HG03520 (cell line): ENCODE results near the gene KCNJ12.
"Not testable (repeated sequence)": the region's sequence is repeated elsewhere in the genome, so short reads cannot be mapped to it uniquely, and the experiment has no call there.

Experiments used
- ATAC-seq: cut with Tn5 transposase; IDR thresholded peaks from one replicate; pipeline ENCODE4 v1.9.1; 2021; ENCODE audit warnings: mild to moderate bottlenecking, moderate library complexity; ENCODE audit not compliant: unreplicated experiment

Gene KCNJ12

GRCh38 chr17:21348926-21349261 lies 27.3 kb upstream of the KCNJ12 start:
- not testable (repeated sequence) for ATAC-seq

DNA sequence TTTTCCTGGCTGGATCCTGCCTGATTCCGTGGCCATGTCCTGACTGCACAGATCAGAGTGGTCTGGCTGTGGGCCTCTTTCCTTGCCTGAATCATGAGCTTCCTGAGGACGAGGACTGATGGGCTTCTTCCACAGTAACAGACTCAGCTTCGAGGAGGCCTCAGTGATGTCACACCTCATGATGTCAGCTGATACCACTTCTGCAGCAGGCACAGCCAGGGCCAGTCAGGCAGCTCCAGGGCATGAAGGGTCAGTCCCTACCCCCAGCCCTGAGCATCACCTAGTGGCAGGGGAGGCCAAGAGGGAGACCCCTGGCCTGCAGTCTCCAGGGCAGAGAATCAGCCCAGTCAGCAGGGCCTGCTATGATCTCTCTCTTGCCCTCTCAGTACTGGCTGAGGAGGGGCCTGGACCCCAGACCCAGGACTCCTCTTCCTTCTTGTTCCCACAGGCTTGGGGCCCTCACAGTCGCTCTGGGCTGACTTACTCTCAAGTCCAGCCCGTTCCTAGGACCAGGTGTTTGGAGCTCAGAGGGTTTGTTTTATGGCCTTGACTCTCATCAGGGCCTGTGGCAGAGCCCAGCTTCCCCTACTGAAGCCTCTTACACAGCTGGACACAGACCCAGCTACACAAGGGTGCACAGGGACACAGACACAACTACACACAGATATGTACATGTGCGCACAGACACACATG lies 26.7 kb upstream of the KCNJ12 start:
- not testable (repeated sequence) for ATAC-seq

GRCh38 chr17:21350495-21350894 lies 25.7 kb upstream of the KCNJ12 start:
- ATAC-seq = not testable (repeated sequence)

- no peak for ATAC-seq
Observed at GRCh38 chr17:21351366-21352065, 24.6 kb upstream of the KCNJ12 start.

DNA sequence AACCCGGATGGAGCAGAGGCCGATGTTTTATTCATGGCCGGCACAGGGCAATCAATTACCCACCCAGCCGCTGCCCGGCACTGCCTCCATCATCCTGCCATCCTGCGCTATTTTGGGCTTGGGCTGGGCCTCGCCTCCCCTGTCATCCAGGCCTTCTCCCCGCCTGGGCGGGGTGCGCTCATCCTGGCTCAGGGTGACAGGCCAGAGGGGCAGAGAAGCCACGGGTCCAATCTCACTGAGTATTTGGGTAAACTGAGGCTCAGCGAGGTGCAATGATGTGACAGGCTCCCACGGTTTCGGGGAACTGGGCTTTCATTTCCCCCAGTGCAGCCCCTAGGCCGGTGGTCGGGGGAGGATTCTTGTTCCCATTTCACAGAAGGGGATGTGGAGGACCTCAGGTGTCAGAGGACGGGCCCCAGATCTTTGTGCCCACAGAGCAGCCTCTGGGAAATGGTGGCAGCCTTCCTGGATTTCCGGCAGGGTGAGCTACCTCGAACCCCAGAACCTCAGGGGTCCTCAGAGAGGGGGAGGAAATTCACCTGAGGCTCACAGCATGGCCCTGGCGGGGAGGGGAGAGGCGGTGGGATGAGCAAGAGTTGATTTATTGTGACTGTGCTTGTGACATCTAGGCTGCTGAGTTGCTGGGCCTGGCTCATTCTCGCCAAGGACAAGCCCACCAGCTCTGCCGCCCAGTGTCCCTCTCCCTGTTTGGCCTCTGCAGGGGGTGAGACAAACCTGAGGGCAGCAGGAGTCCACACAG lies 23.8 kb upstream of the KCNJ12 start:
- ATAC-seq = no peak

GRCh38 chr17:21352981-21353265 lies 23.2 kb upstream of the KCNJ12 start:
- no peak for ATAC-seq

- no peak for ATAC-seq
Observed at GRCh38 chr17:21353326-21354010, 22.7 kb upstream of the KCNJ12 start.

DNA sequence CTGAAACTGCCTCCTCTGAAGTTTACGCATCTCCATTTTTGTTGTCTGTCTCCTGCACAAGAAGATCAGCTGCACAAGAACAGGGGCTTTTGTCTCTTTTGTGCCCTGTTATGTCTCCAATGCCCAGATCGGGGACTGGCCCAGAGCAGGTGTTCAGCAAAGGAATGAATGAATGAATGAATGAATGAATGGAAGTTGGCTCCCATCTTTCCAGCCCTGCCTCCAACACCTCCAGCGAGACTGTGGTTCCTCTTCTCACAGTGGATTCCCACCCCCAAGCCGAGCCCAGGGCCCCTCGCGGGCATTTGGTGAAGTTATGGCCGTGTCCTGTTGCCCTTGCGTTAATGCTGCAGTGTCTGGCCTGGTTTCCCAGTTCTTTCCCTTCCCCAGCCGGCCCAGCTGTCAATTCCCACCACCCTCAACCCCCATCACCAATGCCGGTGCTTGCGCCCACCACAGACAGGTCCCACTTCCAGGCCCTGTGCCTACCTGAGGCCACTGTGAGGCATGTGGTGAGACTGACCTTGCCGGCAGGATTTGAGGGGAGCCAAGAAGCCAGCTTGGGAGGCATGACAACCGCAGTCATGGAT lies 21.3 kb upstream of the KCNJ12 start:
- no peak for ATAC-seq

GRCh38 chr17:21355586-21355985 lies 20.6 kb upstream of the KCNJ12 start:
- ATAC-seq = no peak

DNA sequence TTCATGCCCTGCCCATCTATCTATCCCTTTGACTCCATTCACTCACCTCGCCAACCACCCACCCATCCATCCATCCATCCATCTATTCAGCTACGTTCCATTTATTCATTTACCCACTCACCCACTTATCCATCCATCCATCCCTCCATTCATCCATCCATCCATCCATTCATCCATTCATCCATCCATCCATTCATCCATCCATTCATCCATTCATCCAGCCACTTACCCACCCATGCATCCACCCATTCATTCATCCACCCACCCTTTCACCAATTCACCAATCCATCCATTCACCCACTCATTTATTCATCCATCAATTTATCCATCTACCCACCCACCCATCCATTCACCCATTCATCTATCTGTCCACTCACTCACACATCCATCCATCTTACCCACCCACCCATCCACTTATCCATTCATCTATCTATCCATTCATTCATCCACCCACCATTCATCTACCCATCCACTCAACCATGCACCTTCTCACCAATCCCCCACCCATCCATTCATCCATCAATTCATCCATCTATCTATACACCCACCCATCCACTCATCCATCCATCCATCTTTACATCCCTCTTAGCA lies 19.5 kb upstream of the KCNJ12 start:
- no peak for ATAC-seq

DNA sequence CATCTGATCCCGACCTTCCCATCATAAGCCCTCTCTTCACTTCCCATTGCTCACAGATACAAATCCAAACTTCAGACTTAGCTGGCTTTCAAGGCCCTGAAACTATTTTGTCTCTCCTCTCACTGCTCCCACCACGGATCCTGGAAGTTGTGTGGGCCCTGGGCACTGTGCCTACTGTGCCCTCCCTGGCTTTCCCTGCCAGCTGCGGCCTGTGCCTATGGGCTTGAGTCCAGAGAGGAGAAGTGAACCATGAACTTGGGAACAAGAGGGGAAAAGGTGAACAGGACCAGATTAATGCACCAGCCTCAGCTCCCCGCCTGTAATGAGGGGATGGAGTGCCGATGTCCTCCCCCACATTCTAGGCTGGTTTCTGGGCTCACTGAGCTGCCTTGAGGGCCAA lies 18.9 kb upstream of the KCNJ12 start:
- no peak for ATAC-seq

- ATAC-seq = no peak
Observed at GRCh38 chr17:21357696-21358656, 18.2 kb upstream of the KCNJ12 start.

DNA sequence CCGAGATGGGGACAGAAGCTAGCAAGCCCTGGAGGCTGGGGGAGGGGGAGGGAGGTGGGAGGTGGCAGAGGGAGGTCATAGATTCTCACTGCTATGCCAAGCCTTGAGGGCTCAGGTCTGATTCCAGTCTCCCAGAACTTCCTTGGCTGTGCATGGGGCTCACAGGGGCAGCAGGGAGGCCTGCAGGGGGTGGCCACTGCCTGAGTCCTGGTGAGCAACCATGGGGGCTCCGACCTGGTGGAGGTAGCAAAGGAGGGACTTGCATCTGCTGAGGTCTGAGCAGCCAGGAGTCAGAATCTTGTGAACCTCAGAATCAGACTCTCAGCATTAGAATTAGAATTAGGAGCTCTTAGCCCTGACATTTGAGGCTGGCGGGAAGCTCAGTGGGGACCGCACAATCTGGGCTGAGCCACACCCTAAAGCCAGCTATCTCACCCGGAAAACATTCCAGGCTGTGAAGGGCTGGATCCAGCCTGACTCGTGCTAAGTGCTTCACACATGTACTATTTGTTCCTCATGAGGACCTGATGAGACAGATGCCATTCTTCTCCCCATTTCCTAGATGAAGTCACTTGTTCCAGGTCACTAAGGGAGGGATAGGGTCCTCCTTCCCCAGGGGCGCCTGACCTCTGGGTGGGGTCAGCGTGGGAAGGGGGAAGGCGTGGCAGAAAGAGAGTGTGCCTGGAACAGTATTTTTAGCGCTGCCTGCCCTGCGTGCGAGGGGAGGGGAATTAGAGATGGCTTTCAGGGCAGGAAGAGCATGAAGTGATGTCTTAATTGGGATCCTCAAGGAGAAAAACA lies 17.3 kb upstream of the KCNJ12 start:
- ATAC-seq = no peak

GRCh38 chr17:21359483-21359840 lies 16.7 kb upstream of the KCNJ12 start:
- no peak for ATAC-seq

- no peak for ATAC-seq
Observed at GRCh38 chr17:21360048-21360447, 16.1 kb upstream of the KCNJ12 start.

- no peak for ATAC-seq
Observed at GRCh38 chr17:21361020-21361809, 14.9 kb upstream of the KCNJ12 start.

DNA sequence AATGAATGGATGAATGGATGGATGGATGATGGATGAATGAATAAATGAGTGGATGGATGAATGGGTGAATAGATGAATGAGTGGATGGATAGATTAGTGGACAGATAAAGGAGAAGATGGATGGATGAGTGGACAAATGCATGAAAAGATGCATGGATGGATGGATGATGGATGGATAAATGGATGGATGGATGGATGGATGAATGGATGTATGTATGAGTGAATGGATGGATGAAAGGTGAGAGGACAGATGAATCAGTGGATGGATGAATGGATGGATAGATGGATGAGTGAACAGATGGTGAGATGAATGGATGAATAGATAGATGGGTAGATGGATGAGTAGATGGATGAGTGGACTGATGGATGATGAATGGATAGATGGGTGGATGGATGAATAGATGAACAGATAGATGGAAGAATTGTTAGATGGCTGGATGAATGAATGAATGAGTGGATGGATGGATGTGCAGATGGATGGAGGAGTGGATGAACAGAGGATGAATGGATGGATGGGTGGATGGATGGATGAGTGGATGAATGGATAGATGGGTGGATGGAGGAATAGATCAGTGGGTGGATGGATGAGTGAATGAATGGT lies 13.7 kb upstream of the KCNJ12 start:
- ATAC-seq = no peak
